GM12801 (cell line): ENCODE measurements around the gene KIF1A.

Source experiments
- TF ChIP-seq, protein P1 (sequence below): IDR thresholded peaks from one replicate; pipeline ENCODE4 v1.5.1; 2011; ENCODE audit warnings: control low read depth; ENCODE audit not compliant: insufficient read length; ENCODE audit errors: extremely low read depth

The KIF1A gene

DNA sequence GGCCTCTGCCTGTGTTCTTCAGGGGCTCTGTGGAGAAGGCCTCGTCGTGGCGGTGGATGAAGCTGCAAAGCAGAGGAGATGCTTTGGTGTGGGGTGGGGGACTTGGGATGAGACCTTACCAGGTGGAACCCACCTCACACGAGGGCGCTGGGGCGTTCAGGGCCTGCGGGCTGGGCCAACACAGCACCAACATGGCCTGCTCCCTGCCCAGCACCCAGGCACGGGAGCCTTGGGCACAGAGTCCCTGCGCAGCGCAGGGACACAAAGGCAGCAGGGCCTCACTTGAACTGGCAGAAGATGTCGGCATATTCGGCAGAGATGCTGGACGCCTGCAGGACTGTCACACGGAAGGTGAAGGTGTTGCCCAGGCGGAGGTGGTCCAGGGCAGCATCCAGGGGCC is 74.6 kb downstream of the KIF1A start:
- TF ChIP-seq, protein P1, sequence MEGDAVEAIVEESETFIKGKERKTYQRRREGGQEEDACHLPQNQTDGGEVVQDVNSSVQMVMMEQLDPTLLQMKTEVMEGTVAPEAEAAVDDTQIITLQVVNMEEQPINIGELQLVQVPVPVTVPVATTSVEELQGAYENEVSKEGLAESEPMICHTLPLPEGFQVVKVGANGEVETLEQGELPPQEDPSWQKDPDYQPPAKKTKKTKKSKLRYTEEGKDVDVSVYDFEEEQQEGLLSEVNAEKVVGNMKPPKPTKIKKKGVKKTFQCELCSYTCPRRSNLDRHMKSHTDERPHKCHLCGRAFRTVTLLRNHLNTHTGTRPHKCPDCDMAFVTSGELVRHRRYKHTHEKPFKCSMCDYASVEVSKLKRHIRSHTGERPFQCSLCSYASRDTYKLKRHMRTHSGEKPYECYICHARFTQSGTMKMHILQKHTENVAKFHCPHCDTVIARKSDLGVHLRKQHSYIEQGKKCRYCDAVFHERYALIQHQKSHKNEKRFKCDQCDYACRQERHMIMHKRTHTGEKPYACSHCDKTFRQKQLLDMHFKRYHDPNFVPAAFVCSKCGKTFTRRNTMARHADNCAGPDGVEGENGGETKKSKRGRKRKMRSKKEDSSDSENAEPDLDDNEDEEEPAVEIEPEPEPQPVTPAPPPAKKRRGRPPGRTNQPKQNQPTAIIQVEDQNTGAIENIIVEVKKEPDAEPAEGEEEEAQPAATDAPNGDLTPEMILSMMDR: no peak

DNA sequence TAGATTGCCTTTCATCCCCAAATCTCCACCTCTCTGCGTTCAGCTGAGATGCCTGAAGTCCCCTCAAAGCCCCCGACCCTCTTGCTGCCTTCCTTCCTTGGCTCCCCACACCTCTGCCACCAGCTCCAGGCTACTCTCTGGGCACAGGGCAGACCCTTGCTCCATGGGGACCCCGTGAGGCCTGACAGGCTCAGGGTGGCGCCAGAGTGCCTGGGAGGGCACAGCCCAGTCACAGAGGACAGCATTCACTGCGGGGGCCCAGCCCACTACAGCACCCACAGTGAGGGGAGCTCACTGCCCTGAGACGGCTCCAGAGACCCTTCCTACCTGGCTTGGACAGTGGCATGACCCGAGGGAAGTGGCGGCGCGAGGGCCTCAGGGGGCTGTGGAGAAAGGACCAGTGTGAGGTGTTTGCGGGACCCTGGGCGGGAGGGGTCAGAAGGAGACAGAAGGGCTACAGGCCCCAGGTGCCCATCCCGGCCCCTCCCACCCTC is 77.4 kb downstream of the KIF1A start:
- TF ChIP-seq, protein P1: no peak

DNA sequence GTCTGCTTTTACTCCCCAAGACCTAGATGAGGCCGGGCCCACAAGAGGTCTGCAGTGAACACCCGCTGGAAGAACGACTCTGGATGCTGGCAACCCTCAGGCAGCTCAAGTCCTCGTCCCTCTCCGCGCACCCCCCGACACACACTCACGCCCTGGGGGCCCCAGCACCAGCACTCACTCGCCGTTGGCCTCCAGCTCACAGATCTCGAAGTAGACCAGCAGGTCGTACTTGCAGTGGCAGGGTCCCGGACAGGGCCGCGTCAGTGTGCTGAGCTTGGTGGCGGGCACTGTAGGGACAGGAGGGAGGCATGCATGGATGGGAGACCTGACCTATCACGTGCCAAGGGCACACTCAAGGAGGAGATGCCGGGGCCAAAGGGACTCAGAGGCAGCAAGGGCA is 78.9 kb downstream of the KIF1A start:
- TF ChIP-seq, protein P1: no peak

DNA sequence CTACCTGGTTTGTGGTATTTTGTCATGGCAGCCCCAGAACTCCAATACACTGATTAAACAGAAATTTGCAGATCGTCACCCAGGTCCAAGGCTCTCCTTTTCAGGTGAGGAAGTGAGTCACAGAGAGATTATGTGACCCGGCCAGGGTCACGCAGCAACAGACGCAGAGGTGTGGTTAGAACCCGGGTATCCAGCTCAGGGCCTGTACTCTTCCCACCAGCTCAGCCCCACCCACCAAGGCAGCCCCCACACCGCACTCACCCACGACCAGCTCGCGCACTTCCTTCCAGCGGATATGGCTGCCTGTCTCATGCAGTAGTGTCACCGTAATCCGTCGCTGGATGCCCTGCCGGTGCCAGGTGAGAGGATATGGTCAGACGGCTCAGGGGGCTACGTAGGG is 80.2 kb downstream of the KIF1A start:
- TF ChIP-seq, protein P1: no peak

DNA sequence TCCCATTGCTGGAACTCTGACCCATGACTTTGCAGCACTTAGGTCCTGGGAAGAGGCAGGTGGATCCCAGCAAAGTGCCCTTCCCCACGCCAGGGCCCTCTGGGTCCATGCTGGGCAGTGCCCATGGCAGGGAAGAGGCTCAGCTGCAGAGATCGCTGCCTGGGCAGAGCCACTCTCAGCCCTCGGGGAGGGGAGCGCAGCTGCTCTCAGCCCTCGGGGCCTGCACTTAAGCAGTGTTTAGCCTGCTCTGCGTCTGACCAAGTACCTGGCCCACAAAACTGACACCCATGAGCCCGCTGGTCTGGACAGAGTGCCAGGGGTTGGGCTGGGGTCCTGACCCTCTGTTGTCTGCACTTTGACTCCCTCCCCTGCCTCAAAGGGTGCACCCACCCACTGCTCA is 82.1 kb downstream of the KIF1A start:
- TF ChIP-seq, protein P1: no peak

DNA sequence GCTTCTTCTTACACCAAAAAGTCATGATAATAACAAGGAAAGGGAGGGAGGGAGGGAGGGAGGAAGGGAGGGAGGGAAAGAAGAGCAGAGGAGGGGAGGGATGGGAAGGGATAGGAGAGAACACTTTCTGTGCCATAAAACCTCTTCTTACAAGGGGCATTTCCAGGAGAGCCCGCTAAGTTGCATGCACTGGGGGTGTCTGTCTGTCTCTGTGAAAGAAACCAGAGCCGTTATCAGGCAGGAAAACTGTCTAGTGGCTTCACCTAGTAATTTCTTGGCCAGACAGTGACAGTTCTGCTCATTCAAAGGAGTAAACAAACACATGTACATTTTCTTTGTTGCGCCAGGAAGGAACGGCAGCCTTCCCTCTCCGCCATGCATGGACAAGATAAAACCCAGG is 82.5 kb downstream of the KIF1A start:
- TF ChIP-seq, protein P1: no peak

DNA sequence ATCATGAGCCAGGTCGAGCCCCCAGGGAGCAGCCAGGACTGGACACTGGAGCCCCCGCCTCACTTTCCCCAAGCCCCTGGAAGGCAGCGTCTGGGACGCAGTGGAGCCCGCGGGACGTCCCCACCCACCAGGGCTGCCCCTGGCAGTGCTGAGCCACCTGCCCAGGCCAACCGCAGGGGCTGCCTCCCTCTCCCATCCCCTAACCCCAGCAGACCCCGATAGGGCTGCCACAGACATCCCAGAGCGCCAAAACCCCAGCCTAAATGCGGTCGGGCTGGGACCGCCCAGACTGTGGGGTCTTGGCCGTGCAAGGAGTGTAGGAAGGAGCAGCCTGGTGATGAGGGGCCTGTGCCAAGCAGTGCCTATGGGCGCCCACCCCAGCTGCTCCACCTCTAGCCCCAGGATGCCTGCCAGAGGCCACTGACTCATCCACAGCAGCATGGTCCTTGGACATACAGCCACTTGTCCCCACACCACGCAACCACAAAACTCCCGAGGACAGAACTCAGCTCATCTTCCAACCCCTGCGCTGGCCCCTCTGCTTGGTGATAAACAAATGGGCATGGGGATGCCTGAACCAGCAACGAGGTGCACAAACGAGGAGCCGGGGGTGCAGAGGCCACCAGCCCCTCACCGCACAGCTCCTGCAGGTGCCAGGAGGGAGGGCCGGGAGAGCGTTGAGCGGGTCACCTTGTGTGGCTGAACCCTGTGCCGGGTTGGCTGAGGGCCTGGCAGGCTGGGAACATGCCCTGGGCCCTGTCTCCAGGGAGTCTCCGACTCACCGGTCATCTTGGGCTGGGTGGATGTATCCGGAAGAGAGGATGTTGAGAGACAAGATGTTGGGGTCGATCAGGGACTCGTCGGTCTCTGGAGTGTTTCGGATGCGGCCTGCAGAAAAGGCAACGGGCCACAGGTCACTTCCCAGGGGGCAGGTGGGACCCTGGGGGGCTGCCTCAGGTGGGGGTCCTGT is 83.5 kb downstream of the KIF1A start:
- TF ChIP-seq, protein P1: no peak
